ENCODE data around the gene SPSB2.

DNA sequence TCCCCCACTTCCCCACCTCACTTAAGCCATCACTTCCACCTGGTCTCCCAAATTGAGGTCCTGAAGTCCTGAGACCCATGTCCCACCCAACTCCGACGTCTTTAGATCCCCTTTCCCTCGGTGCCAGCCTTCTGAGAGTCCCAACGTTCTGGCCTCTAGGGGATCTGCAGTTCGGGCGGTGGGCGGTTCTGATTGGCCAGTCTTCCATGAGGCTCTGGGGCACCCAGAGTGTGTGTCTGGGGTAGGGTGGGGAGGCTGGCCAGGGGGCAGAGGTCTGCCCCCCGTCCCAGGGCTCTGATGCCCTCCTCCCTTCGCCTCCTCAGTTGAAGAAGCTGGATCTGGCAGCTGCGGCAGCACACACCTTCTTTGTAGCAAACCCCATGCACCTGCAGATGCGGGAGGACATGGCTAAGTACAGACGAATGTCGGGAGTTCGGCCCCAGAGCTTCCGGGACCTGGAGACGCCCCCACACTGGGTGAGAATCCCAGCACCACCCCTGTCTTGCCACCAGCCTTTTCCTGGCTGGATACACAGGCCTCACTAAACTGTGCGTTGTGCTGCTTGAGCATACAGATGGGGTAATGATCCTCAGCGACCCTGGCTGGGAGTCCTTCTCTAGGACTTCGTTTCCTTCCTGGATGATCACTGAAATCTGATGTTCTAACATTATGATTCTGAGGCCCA lies 43.4 kb downstream of the SPSB2 start:
- TF ChIP-seq, protein P1, sequence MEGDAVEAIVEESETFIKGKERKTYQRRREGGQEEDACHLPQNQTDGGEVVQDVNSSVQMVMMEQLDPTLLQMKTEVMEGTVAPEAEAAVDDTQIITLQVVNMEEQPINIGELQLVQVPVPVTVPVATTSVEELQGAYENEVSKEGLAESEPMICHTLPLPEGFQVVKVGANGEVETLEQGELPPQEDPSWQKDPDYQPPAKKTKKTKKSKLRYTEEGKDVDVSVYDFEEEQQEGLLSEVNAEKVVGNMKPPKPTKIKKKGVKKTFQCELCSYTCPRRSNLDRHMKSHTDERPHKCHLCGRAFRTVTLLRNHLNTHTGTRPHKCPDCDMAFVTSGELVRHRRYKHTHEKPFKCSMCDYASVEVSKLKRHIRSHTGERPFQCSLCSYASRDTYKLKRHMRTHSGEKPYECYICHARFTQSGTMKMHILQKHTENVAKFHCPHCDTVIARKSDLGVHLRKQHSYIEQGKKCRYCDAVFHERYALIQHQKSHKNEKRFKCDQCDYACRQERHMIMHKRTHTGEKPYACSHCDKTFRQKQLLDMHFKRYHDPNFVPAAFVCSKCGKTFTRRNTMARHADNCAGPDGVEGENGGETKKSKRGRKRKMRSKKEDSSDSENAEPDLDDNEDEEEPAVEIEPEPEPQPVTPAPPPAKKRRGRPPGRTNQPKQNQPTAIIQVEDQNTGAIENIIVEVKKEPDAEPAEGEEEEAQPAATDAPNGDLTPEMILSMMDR (IDR thresholded peaks at IDR 0.05; ENCODE audit: low read depth, low read length), result peak; percentile 29
- no peak for TF ChIP-seq EZH2phosphoT487 (IDR thresholded peaks at IDR 0.05; ENCODE audit: low read depth)
